GM12878 (cell line): Measurements from ENCODE around the gene B4GALT1. TPM values are rescaled to one million over a fixed set of nuclear protein-coding genes. Genes with fewer than 3 reads are reported as not detected.
A peak's percentile ranks its signal among the peaks of the same experiment; 100 is the strongest.

Source experiments
- ATF7 ChIP-seq: fragments of 450-650 bp; IDR thresholded peaks from 2 replicates; pipeline ENCODE4 v1.6.1; 2016; ENCODE audit warnings: low read depth, mild to moderate bottlenecking
- BCL3 ChIP-seq: IDR thresholded peaks from 2 replicates; pipeline ENCODE4 v1.6.1; 2011; ENCODE audit warnings: borderline replicate concordance, low read depth, mild to moderate bottlenecking, moderate library complexity, low read length; ENCODE audit not compliant: insufficient read depth, poor library complexity, severe bottlenecking
- BHLHE40 ChIP-seq, 2 experiments: fragments of 450-650 bp in 1 of 2; IDR thresholded peaks; 2 replicates each; pipeline ENCODE4 v1.6.1; 2011 to 2017; ENCODE audit warnings: low read depth in 2 of 2, borderline replicate concordance in 1 of 2, improper control_type of control experiment in 1 of 2, low read length in 1 of 2, mild to moderate bottlenecking in 1 of 2
- CBFB ChIP-seq: IDR thresholded peaks from 2 replicates; pipeline ENCODE4 v1.6.1; 2016; ENCODE audit warnings: antibody characterized with exemption, low read depth
- EED ChIP-seq: sonication (generic); IDR thresholded peaks from 2 replicates; pipeline ENCODE4 v1.6.1; 2016; ENCODE audit warnings: antibody characterized with exemption, low read depth
- EP300 ChIP-seq, 2 experiments: fragments of 150-350 bp in 1 of 2; IDR thresholded peaks; 2 replicates each; pipeline ENCODE4 v1.6.1; 2011 to 2012; ENCODE audit warnings: low read depth in 2 of 2, low read length in 2 of 2, borderline replicate concordance in 1 of 2, improper control_type of control experiment in 1 of 2, inconsistent platforms in 1 of 2; ENCODE audit not compliant: control insufficient read depth in 1 of 2
- ETV6 ChIP-seq, 2 experiments: fragments of 450-650 bp in 1 of 2; IDR thresholded peaks in 1 of 2; conservative IDR thresholded peaks in 1 of 2; 2 replicates each; pipeline ENCODE4 v1.6.1; 2014; ENCODE audit warnings: antibody characterized with exemption in 1 of 2, borderline replicate concordance in 1 of 2, low read depth in 1 of 2, mild to moderate bottlenecking in 1 of 2, moderate library complexity in 1 of 2
- IKZF1 ChIP-seq: fragments of 450-650 bp; conservative IDR thresholded peaks from 2 replicates; pipeline ENCODE4 v1.6.1; 2017; ENCODE audit warnings: antibody characterized with exemption, mild to moderate bottlenecking
- IKZF2 ChIP-seq, 2 experiments: fragments of 450-650 bp; IDR thresholded peaks; 2 replicates each; pipeline ENCODE4 v1.6.1; 2017; ENCODE audit warnings: mild to moderate bottlenecking in 2 of 2, moderate library complexity in 2 of 2
- IRF3 ChIP-seq: fragments of 450-650 bp; IDR thresholded peaks from 2 replicates; pipeline ENCODE4 v1.6.1; 2014; ENCODE audit warnings: mild to moderate bottlenecking
- MLLT1 ChIP-seq: fragments of 450-650 bp; IDR thresholded peaks from 2 replicates; pipeline ENCODE4 v1.6.1; 2016; ENCODE audit warnings: mild to moderate bottlenecking
- MTA3 ChIP-seq: IDR thresholded peaks from 2 replicates; pipeline ENCODE4 v1.6.1; 2012; ENCODE audit warnings: low read length, inconsistent platforms, borderline replicate concordance
- NFXL1 ChIP-seq: fragments of 450-650 bp; IDR thresholded peaks from 2 replicates; pipeline ENCODE4 v1.6.1; 2017; ENCODE audit warnings: antibody characterized with exemption, mild to moderate bottlenecking, borderline replicate concordance
- PBX3 ChIP-seq: IDR thresholded peaks from 2 replicates; pipeline ENCODE4 v1.6.1; 2011; ENCODE audit warnings: mild to moderate bottlenecking, low read depth, low read length, moderate library complexity; ENCODE audit not compliant: insufficient replicate concordance
- SPI1 ChIP-seq: IDR thresholded peaks from 2 replicates; pipeline ENCODE4 v1.6.1; 2011; ENCODE audit warnings: low read depth, mild to moderate bottlenecking, low read length, moderate library complexity, borderline replicate concordance; ENCODE audit not compliant: insufficient read depth
- SUPT20H ChIP-seq: IDR thresholded peaks from 2 replicates; pipeline ENCODE4 v1.6.1; 2011; ENCODE audit warnings: low read depth, mild to moderate bottlenecking, low read length, moderate library complexity, borderline replicate concordance; ENCODE audit not compliant: control insufficient read depth
- TCF12 ChIP-seq: IDR thresholded peaks from 2 replicates; pipeline ENCODE4 v1.6.1; 2011; ENCODE audit warnings: low read depth, mild to moderate bottlenecking, low read length
- USF1 ChIP-seq: IDR thresholded peaks from 2 replicates; pipeline ENCODE4 v1.6.1; 2011; ENCODE audit warnings: borderline replicate concordance, low read depth, mild to moderate bottlenecking, moderate library complexity, mixed read lengths, low read length; ENCODE audit not compliant: insufficient read depth; ENCODE audit errors: extremely low read length
- YY1 ChIP-seq: IDR thresholded peaks from 2 replicates; pipeline ENCODE4 v1.6.1; 2011; ENCODE audit warnings: low read depth, mild to moderate bottlenecking, low read length
- ZNF217 ChIP-seq: fragments of 450-650 bp; IDR thresholded peaks from 2 replicates; pipeline ENCODE4 v1.6.1; 2017; ENCODE audit warnings: antibody characterized with exemption, mild to moderate bottlenecking
- ZNF384 ChIP-seq: IDR thresholded peaks from 2 replicates; pipeline ENCODE4 v1.6.1; 2012; ENCODE audit warnings: low read depth, mild to moderate bottlenecking, low read length, improper control_type of control experiment, borderline replicate concordance
- ZSCAN29 ChIP-seq: fragments of 450-650 bp; IDR thresholded peaks from 2 replicates; pipeline ENCODE4 v1.6.1; 2017; ENCODE audit warnings: mild to moderate bottlenecking, moderate library complexity
- polyA plus RNA-seq, 11 experiments: library from polyadenylated mRNA; depleted of rRNA in 4 of 11; unstranded in 6 of 11; stranded (reverse) in 5 of 11; fragments of >200 nt; fragmentation: Nextera tagmentation in 4 of 11; fragmentation: Illumina TruSeq in 1 of 11; extraction: Ambion mirVana in 4 of 11; extraction: Trizol in 1 of 11; gene quantifications; 1 replicate in 1 of 11; 2 replicates in 10 of 11; pipeline versions ENCODE4 v1.2.1 to v1.2.3, GENCODE V29; 2011 to 2016; ENCODE audit warnings: inconsistent platforms in 2 of 11, missing spikeins in 2 of 11, low read depth in 1 of 11
- total RNA-seq, 4 experiments: library from RNA; depleted of rRNA in 3 of 4; stranded (reverse); fragments of >200 nt in 3 of 4; fragmentation: Illumina TruSeq in 1 of 4; extraction: Trizol in 1 of 4; gene quantifications; 2 replicates each; pipeline versions ENCODE4 v1.2.1 to v1.2.3, GENCODE V29; 2013 to 2021

B4GALT1 gene
- total and polyA plus RNA-seq, 10 of the 15 experiments (the other 5 are each of a cell fraction or from before 2014, with no cell fraction given) = 12.7 to 79.0 (median 41.0) TPM

GRCh38 chr9:33140401-33141360 lies 26.5 kb downstream of the B4GALT1 start (continued):
- TF ChIP-seq IKZF1 (no peak), TCF12 (0 out of 2 replicates have a peak, but pooled peaks have one; percentile 13), NFXL1 (no peak), USF1 (no peak), YY1 (no peak), PBX3 (no peak), ETV6 (conservative IDR thresholded peaks at IDR 0.05 in 1 of 2, IDR thresholded peaks at IDR 0.05 in 1 of 2; ENCODE audit: borderline replicate concordance in 1 of 2, low read depth in 1 of 2) (0 out of 4 replicates have a peak, but pooled peaks of 1 of the 2 experiments have one; percentile 30), SUPT20H (no peak), CBFB (no peak), EP300 (IDR thresholded peaks at IDR 0.05; ENCODE audit: borderline replicate concordance in 1 of 2, control insufficient read depth in 1 of 2, low read depth in 2 of 2, low read length in 2 of 2) (no peak), ZSCAN29 (no peak), ZNF384 (no peak), MLLT1 (no peak), EED (peak; percentile 89), BCL3 (peak; percentile 28), ATF7 (no peak), BHLHE40 (IDR thresholded peaks at IDR 0.05; ENCODE audit: borderline replicate concordance in 1 of 2, low read depth in 2 of 2, low read length in 1 of 2) (no peak), SPI1 (peak; percentile 39; the same call in 1 of the 2 replicates), IRF3 (no peak), MTA3 (no peak), IKZF2 (IDR thresholded peaks at IDR 0.05) (no peak), ZNF217 (no peak)
